Stimulated activated CD4-positive, alpha-beta T cell treated with anti-CD3 and anti-CD28 coated beads, Interleukin-12 subunit alpha, Interleukin-12 subunit beta, amount 100 ng/mL, for 4 hours (primary cell): ENCODE data around the gene GPC6.
"Not testable (repeated sequence)": the region's sequence is repeated elsewhere in the genome, so short reads cannot be mapped to it uniquely, and the experiment has no call there.

Source experiments
- DNase-seq: peaks from one replicate; pipeline ENCODE4 v3.0.0-alpha.2; 2020

GPC6 gene

GRCh38 chr13:93226623-93227279, at the start of gene GPC6:
Gene GPC6 (plus strand): TSS chr13:93226807.
- no peak for DNase-seq

- no peak for DNase-seq
Observed at GRCh38 chr13:93180356-93180969, 46.1 kb upstream of the GPC6 start.

- DNase-seq: no peak
Observed at GRCh38 chr13:93182406-93182805, 44.2 kb upstream of the GPC6 start.

- DNase-seq: no peak
Observed at GRCh38 chr13:93183302-93183701, 43.3 kb upstream of the GPC6 start.

- DNase-seq: no peak
Observed at GRCh38 chr13:93190006-93190405, 36.6 kb upstream of the GPC6 start.

GRCh38 chr13:93193682-93194081, 32.9 kb upstream of the GPC6 start:
- DNase-seq: no peak

GRCh38 chr13:93199856-93200255, 26.8 kb upstream of the GPC6 start:
- no peak for DNase-seq

GRCh38 chr13:93200626-93201025, 26.0 kb upstream of the GPC6 start:
- DNase-seq: no peak

GRCh38 chr13:93201992-93202558, 24.5 kb upstream of the GPC6 start:
- no peak for DNase-seq

GRCh38 chr13:93206778-93207392, 19.7 kb upstream of the GPC6 start:
- DNase-seq: not testable (repeated sequence)

- DNase-seq: no peak
Observed at GRCh38 chr13:93216122-93216521, 10.5 kb upstream of the GPC6 start.

GRCh38 chr13:93217721-93218261, 8.8 kb upstream of the GPC6 start:
- DNase-seq: no peak

GRCh38 chr13:93218583-93218982, 8.0 kb upstream of the GPC6 start:
- DNase-seq: no peak

- DNase-seq: no peak
Observed at GRCh38 chr13:93220073-93220472, 6.5 kb upstream of the GPC6 start.

GRCh38 chr13:93222976-93223375, 3.6 kb upstream of the GPC6 start:
- DNase-seq: no peak

GRCh38 chr13:93224535-93224934, 2.1 kb upstream of the GPC6 start:
- no peak for DNase-seq

- no peak for DNase-seq
Observed at GRCh38 chr13:93225610-93226009, 997 bp upstream of the GPC6 start.

- DNase-seq: no peak
Observed at GRCh38 chr13:93226065-93226622, 463 bp upstream of the GPC6 start.

- no peak for DNase-seq
Observed at GRCh38 chr13:93227280-93227877, 772 bp downstream of the GPC6 start.

GRCh38 chr13:93227878-93228642, 1.5 kb downstream of the GPC6 start:
- no peak for DNase-seq

- no peak for DNase-seq
Observed at GRCh38 chr13:93228643-93228937, 2.0 kb downstream of the GPC6 start.

GRCh38 chr13:93230261-93230855, 3.8 kb downstream of the GPC6 start:
- no peak for DNase-seq
